Colonic mucosa (tissue), 4 donors: Measurements from ENCODE around the gene KCNS1. TPM values are rescaled to one million over a fixed set of nuclear protein-coding genes. Genes with fewer than 3 reads are reported as not detected.

Source experiments
- DNase-seq: peaks from one replicate; pipeline ENCODE4 v3.0.0-alpha.2; 2020
- H3K27ac ChIP-seq: fragments of 200-600 bp; one replicate; pipeline ENCODE4 v1.8.0; 2021
- H3K27me3 ChIP-seq: fragments of 200-600 bp; one replicate; pipeline ENCODE4 v1.8.0; 2021
- H3K36me3 ChIP-seq: fragments of 200-600 bp; one replicate; pipeline ENCODE4 v1.8.0; 2021
- H3K4me1 ChIP-seq: fragments of 200-600 bp; one replicate; pipeline ENCODE4 v1.8.0; 2021; ENCODE audit warnings: mild to moderate bottlenecking
- H3K4me3 ChIP-seq: fragments of 200-600 bp; one replicate; pipeline ENCODE4 v1.8.0; 2021
- H3K9ac ChIP-seq, 2 donors: one replicate each; pipeline ENCODE4 v1.7.0; 2013; ENCODE audit warnings: control low read depth in 2 of 2, low read depth in 2 of 2, low read length in 2 of 2
- H3K9me3 ChIP-seq: fragments of 200-600 bp; one replicate; pipeline ENCODE4 v1.8.0; 2021
- CTCF ChIP-seq: fragments of 200-600 bp; IDR thresholded peaks from one replicate; pipeline ENCODE4 v1.8.0; 2022; ENCODE audit warnings: antibody characterized with exemption, mild to moderate bottlenecking
- intact Hi-C: fragments of 100-400 bp; cut with DNase I; formaldehyde crosslinking; loops from one replicate; pipeline ENCODE4 v1.14.1; 2022
- total RNA-seq, 2 donors: library from RNA; stranded (reverse); fragmentation: NEBNext Ultra II Directional in 1 of 2; extraction: Animal tissue kit (Norgen Biotek cat#: 25700) in 1 of 2; gene quantifications; one replicate each; pipeline ENCODE4 v1.2.1, GENCODE V29; 2021
- donor health status: healthy.
- donor health status: DM: no; HTN: no; CAD: no.
- donor health status: DM: no; HTN: no; CAD: no.

KCNS1 gene
- total RNA-seq, 2 donors from 2014 or later = 0.17 TPM; not detected in 1

DNA sequence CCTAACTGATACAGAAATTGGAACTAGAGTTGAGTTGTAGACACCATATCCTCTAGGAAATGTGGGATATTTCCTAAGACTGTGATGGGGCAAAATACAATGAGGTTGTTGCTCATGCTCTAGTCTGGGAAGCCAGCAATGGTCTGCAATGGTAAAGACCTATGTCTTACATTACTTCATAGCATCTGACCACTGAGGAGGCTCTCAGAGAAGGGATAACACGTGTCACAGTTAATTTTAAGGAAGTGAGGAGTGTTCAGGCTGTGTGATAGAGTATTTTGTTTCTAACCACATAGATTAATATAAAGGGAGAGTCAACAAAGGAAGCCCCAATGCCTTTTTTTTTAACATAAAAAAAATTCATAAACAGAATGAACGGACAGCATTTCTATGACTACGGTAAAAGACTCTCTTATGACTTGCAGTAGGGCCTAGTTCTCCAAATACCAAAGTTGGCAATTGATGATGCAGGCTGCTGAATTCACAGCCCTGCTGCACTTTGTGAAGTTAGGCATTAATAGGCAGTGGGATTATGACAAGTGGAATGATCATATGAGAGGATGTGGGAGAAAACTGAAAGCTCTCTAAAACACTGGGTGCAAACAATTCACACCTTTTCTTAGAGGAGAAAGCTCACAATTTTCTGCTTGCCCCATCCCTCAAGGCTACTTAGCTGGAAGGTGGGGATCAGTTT, 13.7 kb downstream of the KCNS1 start:
- no peak for TF ChIP-seq CTCF
- H3K27me3 ChIP-seq = no peaks in the 10 kb centered on the region
- no peak overlapping the region for H3K9ac ChIP-seq
- DNase-seq = no peak
- no peaks in the 10 kb centered on the region for H3K36me3 ChIP-seq
- H3K9me3 ChIP-seq = no peaks in the 10 kb centered on the region
- no peaks in the 10 kb centered on the region for H3K4me1 ChIP-seq
- intact Hi-C loops = no loop called here
- H3K27ac ChIP-seq = no peak overlapping the region
- H3K4me3 ChIP-seq = no peak overlapping the region

GRCh38 chr20:45085867-45086266, 15.1 kb downstream of the KCNS1 start:
- DNase-seq = no peak
- no peaks in the 10 kb centered on the region for H3K36me3 ChIP-seq
- H3K4me3 ChIP-seq = no peak overlapping the region
- H3K9me3 ChIP-seq = no peaks in the 10 kb centered on the region
- no peaks in the 10 kb centered on the region for H3K27me3 ChIP-seq
- H3K4me1 ChIP-seq = no peaks in the 10 kb centered on the region
- H3K9ac ChIP-seq = no peak overlapping the region
- intact Hi-C loops = no loop called here
- no peak overlapping the region for H3K27ac ChIP-seq
- no peak for TF ChIP-seq CTCF

- Histone ChIP-seq H3K4me3 (no peak overlapping the region), H3K9me3 (no peaks in the 10 kb centered on the region), H3K9ac (no peak overlapping the region), H3K27me3 (no peaks in the 10 kb centered on the region), H3K4me1 (no peaks in the 10 kb centered on the region), H3K27ac (no peak overlapping the region), H3K36me3 (no peaks in the 10 kb centered on the region)
- TF ChIP-seq CTCF = no peak
- intact Hi-C loops = no loop called here
- no peak for DNase-seq
Observed at GRCh38 chr20:45085289-45085688, 15.6 kb downstream of the KCNS1 start.

DNA sequence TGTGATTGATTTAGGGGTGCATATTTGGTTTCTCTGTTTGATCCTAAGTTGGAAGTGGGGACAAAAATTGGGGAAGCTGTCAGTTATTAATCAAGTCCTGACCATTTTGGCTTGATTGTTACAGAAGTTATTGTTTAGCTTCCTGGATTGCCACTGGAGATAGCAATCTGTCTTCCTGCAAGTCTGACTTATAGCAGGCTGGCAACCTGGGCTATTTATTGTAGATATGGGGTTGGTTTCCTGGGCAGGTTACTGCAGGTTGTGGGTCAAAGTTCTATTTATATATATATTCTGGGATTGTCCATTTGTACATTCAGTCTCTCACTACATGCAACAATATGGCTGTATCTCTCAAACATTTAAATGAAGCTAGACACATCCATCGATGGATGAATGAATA, 17.8 kb downstream of the KCNS1 start:
- Histone ChIP-seq H3K36me3 (no peaks in the 10 kb centered on the region), H3K27me3 (no peaks in the 10 kb centered on the region), H3K9ac (no peak overlapping the region), H3K4me1 (no peaks in the 10 kb centered on the region), H3K4me3 (no peak overlapping the region), H3K27ac (no peak overlapping the region), H3K9me3 (no peaks in the 10 kb centered on the region)
- no peak for DNase-seq
- TF ChIP-seq CTCF = no peak
- intact Hi-C loops = no loop called here

DNA sequence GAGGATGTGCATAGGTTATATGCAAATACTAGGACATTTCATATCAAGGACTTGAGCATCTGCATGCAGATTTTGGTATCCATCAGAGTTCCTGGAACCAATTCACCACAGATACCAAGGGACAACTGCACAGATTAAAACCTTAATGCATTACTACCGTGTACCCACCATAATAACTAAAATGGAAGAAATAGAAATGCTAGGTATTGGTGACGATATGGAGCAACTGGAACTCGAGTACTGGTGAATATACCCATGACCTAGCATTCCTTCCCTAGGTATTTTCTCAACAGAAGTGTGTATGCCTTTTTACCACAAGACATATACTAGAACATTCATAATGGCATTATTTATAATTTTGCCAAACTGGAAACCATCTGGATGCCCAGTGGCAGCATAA, 18.5 kb downstream of the KCNS1 start:
- no peak for DNase-seq
- Histone ChIP-seq H3K4me1 (no peaks in the 10 kb centered on the region), H3K9me3 (no peaks in the 10 kb centered on the region), H3K4me3 (no peak overlapping the region), H3K9ac (no peak overlapping the region), H3K27ac (no peak overlapping the region), H3K36me3 (no peaks in the 10 kb centered on the region), H3K27me3 (no peaks in the 10 kb centered on the region)
- intact Hi-C loops = no loop called here
- TF ChIP-seq CTCF = no peak
